HepG2 (cell line): ENCODE data around the gene HS3ST4. TPM values are rescaled to one million over a fixed set of nuclear protein-coding genes. Genes with fewer than 3 reads are reported as not detected.

Source experiments
- ATAC-seq: fragments of 200-7000 bp; cut with Tn5 transposase; 3 replicates; pipeline ENCODE4 v1.9.1; 2020; ENCODE audit warnings: mild to moderate bottlenecking, moderate library complexity
- BruUV-seq: library from RNA; stranded (reverse); fragments of 400-500 nt; replicated peaks from 2 replicates; lab custom pipeline; 2021; lab: Mats Ljungman, UMichigan
- CTCF ChIA-PET: fragments of 300-600 bp; formaldehyde crosslinking; extraction: SDS; loops from one replicate; lab custom pipeline; 2021; ENCODE audit warnings: low total read pairs, inconsistent platforms, low intra/inter-chr PET ratio; lab: Yijun Ruan, JAX
- POLR2A ChIA-PET: fragments of 350-600 bp; sonication (Branson Sonifier 250); formaldehyde crosslinking; loops from one replicate; lab custom pipeline; 2020; ENCODE audit warnings: antibody characterized with exemption, inconsistent platforms; lab: Yijun Ruan, JAX
- DNase-seq: peaks from one replicate; pipeline ENCODE4 v3.0.0-alpha.2; 2015; ENCODE audit warnings: low spot score
- FAIRE-seq: peaks from 3 replicates; lab custom pipeline; 2011; peaks lifted over from hg19 to GRCh38; lab: Jason Lieb, UNC
- H2AFZ ChIP-seq: one replicate; pipeline ENCODE4 v1.6.1; 2011; ENCODE audit warnings: low read length, inconsistent platforms
- H3K27ac ChIP-seq: fragments of 300-600 bp; 3 replicates; pipeline ENCODE4 v1.8.0; 2011; ENCODE audit warnings: mixed run types, mild to moderate bottlenecking, mixed read lengths, low read length, inconsistent platforms; ENCODE audit not compliant: insufficient read depth; ENCODE audit errors: extremely low read length
- H3K27me3 ChIP-seq, 2 experiments: fragments of 200-600 bp in 1 of 2; 2 replicates in 1 of 2; 3 replicates in 1 of 2; pipeline versions ENCODE4 v1.6.0 to v1.8.0; 2011; ENCODE audit warnings: low read length in 2 of 2, mild to moderate bottlenecking in 2 of 2, moderate library complexity in 2 of 2, inconsistent platforms in 1 of 2; ENCODE audit not compliant: insufficient read depth in 2 of 2, control insufficient read depth in 1 of 2
- H3K36me3 ChIP-seq, 2 experiments: fragments of 200-600 bp in 1 of 2; replicated peaks in 1 of 2; 2 replicates in 1 of 2; 3 replicates in 1 of 2; pipeline versions ENCODE4 v1.5.1 to v1.8.0; 2011; ENCODE audit warnings: low read length in 2 of 2, inconsistent platforms in 1 of 2; ENCODE audit not compliant: insufficient read depth in 2 of 2, control insufficient read depth in 1 of 2
- H3K4me1 ChIP-seq: 2 replicates; pipeline ENCODE4 v1.5.1; 2012; ENCODE audit warnings: low read length, inconsistent platforms; ENCODE audit not compliant: insufficient read depth
- H3K4me2 ChIP-seq: 2 replicates; pipeline ENCODE4 v1.6.0; 2011; ENCODE audit warnings: low read depth, low read length, inconsistent platforms
- H3K4me3 ChIP-seq, 3 experiments: fragments of 200-600 bp in 1 of 3; sonication (generic), shearing (Covaris generic) in 1 of 3; replicated peaks in 1 of 3; 2 replicates each; pipeline ENCODE4 v1.5.1; 2011 to 2016; ENCODE audit warnings: low read length in 3 of 3, inconsistent platforms in 2 of 3, low read depth in 2 of 3, mild to moderate bottlenecking in 2 of 3, control low read depth in 1 of 3, mixed read lengths in 1 of 3; ENCODE audit not compliant: insufficient read depth in 1 of 3
- H3K79me2 ChIP-seq: one replicate; pipeline ENCODE4 v1.6.1; 2011; ENCODE audit warnings: low read length, inconsistent platforms; ENCODE audit not compliant: insufficient read depth
- H3K9ac ChIP-seq: 2 replicates; pipeline ENCODE4 v1.6.0; 2011; ENCODE audit warnings: mild to moderate bottlenecking, low read depth, low read length, inconsistent platforms; ENCODE audit not compliant: insufficient read depth
- H3K9me3 ChIP-seq: 2 replicates; pipeline ENCODE4 v1.5.1; 2012; ENCODE audit warnings: mild to moderate bottlenecking, low read length
- H4K20me1 ChIP-seq: 2 replicates; pipeline ENCODE4 v1.6.0; 2011; ENCODE audit warnings: inconsistent platforms, mild to moderate bottlenecking, low read length, moderate library complexity; ENCODE audit not compliant: insufficient read depth
- ATM ChIP-seq: fragments of 450-650 bp; IDR thresholded peaks from 2 replicates; pipeline ENCODE4 v1.7.1; 2017; ENCODE audit warnings: mild to moderate bottlenecking, borderline replicate concordance
- MLLT10 ChIP-seq: sonication (generic); formaldehyde crosslinking; IDR thresholded peaks from 2 replicates; pipeline ENCODE4 v1.4.0; 2020; ENCODE audit warnings: missing genetic modification reagents
- PAF1 ChIP-seq: IDR thresholded peaks from 2 replicates; pipeline ENCODE4 v1.6.1; 2016; ENCODE audit warnings: missing genetic modification reagents, missing compliant biosample characterization
- ZNF230 ChIP-seq: sonication (generic); formaldehyde crosslinking; IDR thresholded peaks from 2 replicates; pipeline ENCODE4 v1.4.0; 2020; ENCODE audit warnings: mild to moderate bottlenecking, missing genetic modification reagents
- ZNF570 ChIP-seq: sonication (generic); formaldehyde crosslinking; IDR thresholded peaks from 2 replicates; pipeline ENCODE4 v1.4.0; 2020; ENCODE audit warnings: mild to moderate bottlenecking, missing genetic modification reagents, borderline replicate concordance
- ZNF598 ChIP-seq: sonication (generic); formaldehyde crosslinking; IDR thresholded peaks from 2 replicates; pipeline ENCODE4 v1.5.1; 2020; ENCODE audit warnings: mild to moderate bottlenecking, missing genetic modification reagents, borderline replicate concordance
- ZNF619 ChIP-seq: sonication (generic); formaldehyde crosslinking; IDR thresholded peaks from 2 replicates; pipeline ENCODE4 v1.4.0; 2020; ENCODE audit warnings: mild to moderate bottlenecking, missing genetic modification reagents
- WGBS: methylation state at CpG from one replicate; pipeline ENCODE4 v1.1.6; 2017; ENCODE audit warnings: low lambda C conversion rate; 5-methylcytosine and 5-hydroxymethylcytosine counted together
- in situ Hi-C: cut with HindIII; loops from 2 replicates; pipeline ENCODE4 v1.10.0; 2017; ENCODE audit warnings: low pct_unique_long_range_greater_than_20kb; ENCODE audit not compliant: extremely low pct_ligation_motif_present
- intact Hi-C: fragments of 100-400 bp; cut with micrococcal nuclease; formaldehyde crosslinking; loops from one replicate; pipeline ENCODE4 v1.10.0; 2022; ENCODE audit not compliant: unreplicated experiment
- polyA plus RNA-seq, 8 experiments: library from polyadenylated mRNA; depleted of rRNA in 3 of 8; stranded (reverse) in 7 of 8; unstranded in 1 of 8; fragments of >200 nt; fragmentation: Illumina TruSeq in 4 of 8; extraction: Trizol in 4 of 8; gene quantifications; 2 replicates each; pipeline versions ENCODE4 v1.2.1 to v1.2.3, GENCODE V29; 2011 to 2016; ENCODE audit warnings: low read depth in 4 of 8, missing spikeins in 1 of 8, mixed read lengths in 1 of 8; ENCODE audit not compliant: insufficient read depth in 1 of 8
- total RNA-seq, 5 experiments: library from RNA; depleted of rRNA; stranded (reverse); fragments of >200 nt; fragmentation: Illumina TruSeq; extraction: Trizol; gene quantifications; 2 replicates each; pipeline ENCODE4 v1.2.3, GENCODE V29; 2016; ENCODE audit warnings: low read depth in 1 of 5
- TF ChIP-seq, protein P1 (sequence below): sonication (generic); formaldehyde crosslinking; IDR thresholded peaks from 2 replicates; pipeline ENCODE4 v1.4.0; 2020; ENCODE audit warnings: mild to moderate bottlenecking, low read depth, missing genetic modification reagents
- TF ChIP-seq, protein P2 (sequence below): sonication (generic); formaldehyde crosslinking; IDR thresholded peaks from 2 replicates; pipeline ENCODE4 v1.5.1; 2020; ENCODE audit warnings: mild to moderate bottlenecking, missing genetic modification reagents, borderline replicate concordance
- TF ChIP-seq, protein P3 (sequence below): sonication (generic); formaldehyde crosslinking; IDR thresholded peaks from 2 replicates; pipeline ENCODE4 v1.5.0; 2020; ENCODE audit warnings: missing genetic modification reagents

The HS3ST4 gene
- total and polyA plus RNA-seq, 2 of the 13 experiments (the other 11 are each of a cell fraction or from before 2014, with no cell fraction given), result not detected

DNA sequence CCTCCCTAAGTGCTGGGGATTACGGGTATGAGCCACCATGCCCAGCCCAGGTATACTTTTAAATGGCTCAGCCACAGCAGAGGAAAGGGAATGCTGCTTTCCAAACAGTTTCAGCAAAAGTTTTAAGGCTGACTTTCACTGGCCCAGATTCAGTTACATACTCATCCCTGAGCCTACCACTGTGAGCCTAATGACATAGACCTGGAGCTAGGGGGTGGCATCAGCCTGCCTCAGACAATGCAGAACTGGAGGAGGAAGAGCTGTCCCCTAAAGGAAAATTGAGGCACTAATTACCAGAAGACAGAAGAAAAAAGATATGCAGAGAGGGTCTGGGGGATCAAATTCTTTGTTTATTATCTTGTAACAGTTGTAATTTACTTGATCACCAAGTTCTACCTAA, 43.9 kb downstream of the HS3ST4 start:
- Histone ChIP-seq H3K27me3 (no peaks in the 10 kb centered on the region; a peak in 1 of 5 replicates), H3K9me3 (no peaks in the 10 kb centered on the region), H4K20me1 (no peaks in the 10 kb centered on the region), H3K36me3 (no peaks in the 10 kb centered on the region), H3K9ac (no peak overlapping the region), H3K79me2 (no peaks in the 10 kb centered on the region), H3K4me1 (no peaks in the 10 kb centered on the region), H3K27ac (no peak overlapping the region), H2AFZ (no peak overlapping the region), H3K4me3 (no peak overlapping the region), H3K4me2 (no peak overlapping the region)
- DNase-seq, result no peak
- intact Hi-C loops, result no loop called here
- CTCF ChIA-PET, result no interaction called here
- no peak for TF ChIP-seq ZNF598
- TF ChIP-seq, protein P1, sequence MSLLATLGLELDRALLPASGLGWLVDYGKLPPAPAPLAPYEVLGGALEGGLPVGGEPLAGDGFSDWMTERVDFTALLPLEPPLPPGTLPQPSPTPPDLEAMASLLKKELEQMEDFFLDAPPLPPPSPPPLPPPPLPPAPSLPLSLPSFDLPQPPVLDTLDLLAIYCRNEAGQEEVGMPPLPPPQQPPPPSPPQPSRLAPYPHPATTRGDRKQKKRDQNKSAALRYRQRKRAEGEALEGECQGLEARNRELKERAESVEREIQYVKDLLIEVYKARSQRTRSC, result no peak
- TF ChIP-seq ATM, result no peak
- TF ChIP-seq ZNF570 (CRISPR knock-in tag), result no peak
- no peak for TF ChIP-seq ZNF619 (CRISPR knock-in tag)
- no peak for TF ChIP-seq MLLT10 (CRISPR knock-in tag)
- no peak for TF ChIP-seq ZNF230 (CRISPR knock-in tag)
- TF ChIP-seq PAF1, result no peak
- TF ChIP-seq, protein P2, sequence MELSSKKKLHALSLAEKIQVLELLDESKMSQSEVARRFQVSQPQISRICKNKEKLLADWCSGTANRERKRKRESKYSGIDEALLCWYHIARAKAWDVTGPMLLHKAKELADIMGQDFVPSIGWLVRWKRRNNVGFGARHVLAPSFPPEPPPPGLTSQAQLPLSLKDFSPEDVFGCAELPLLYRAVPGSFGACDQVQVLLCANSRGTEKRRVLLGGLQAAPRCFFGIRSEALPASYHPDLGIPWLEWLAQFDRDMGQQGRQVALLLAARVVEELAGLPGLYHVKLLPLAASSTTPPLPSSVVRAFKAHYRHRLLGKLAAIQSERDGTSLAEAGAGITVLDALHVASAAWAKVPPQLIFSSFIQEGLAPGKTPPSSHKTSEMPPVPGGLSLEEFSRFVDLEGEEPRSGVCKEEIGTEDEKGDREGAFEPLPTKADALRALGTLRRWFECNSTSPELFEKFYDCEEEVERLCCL, result no peak
- TF ChIP-seq, protein P3, sequence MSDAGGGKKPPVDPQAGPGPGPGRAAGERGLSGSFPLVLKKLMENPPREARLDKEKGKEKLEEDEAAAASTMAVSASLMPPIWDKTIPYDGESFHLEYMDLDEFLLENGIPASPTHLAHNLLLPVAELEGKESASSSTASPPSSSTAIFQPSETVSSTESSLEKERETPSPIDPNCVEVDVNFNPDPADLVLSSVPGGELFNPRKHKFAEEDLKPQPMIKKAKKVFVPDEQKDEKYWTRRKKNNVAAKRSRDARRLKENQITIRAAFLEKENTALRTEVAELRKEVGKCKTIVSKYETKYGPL (CRISPR knock-in tag), result no peak
- no TSS peak for BruUV-seq
- no peak for ATAC-seq
- in situ Hi-C loops, result no loop called here
- no peak for FAIRE-seq
- POLR2A ChIA-PET, result no interaction called here
- 14% methylated on average over 1 of the region's 1 CpG for WGBS
